Gastroesophageal sphincter (tissue), 4 donors: Measurements from ENCODE around the gene SUDS3. TPM values are rescaled to one million over a fixed set of nuclear protein-coding genes. Genes with fewer than 3 reads are reported as not detected.
"Not testable (repeated sequence)": the region's sequence is repeated elsewhere in the genome, so short reads cannot be mapped to it uniquely, and the experiment has no call there.

ENCODE experiments used
- ATAC-seq: fragments of 150-250 bp; one replicate; pipeline ENCODE4 v1.9.1; 2016; ENCODE audit warnings: mild to moderate bottlenecking, moderate library complexity
- H3K27ac ChIP-seq, 4 donors: fragments of 200-600 bp; sonication (generic) in 3 of 4; 1 replicate in 3 of 4; 2 replicates in 1 of 4; pipeline ENCODE4 v1.5.1; 2016 to 2019
- H3K27me3 ChIP-seq: fragments of 200-600 bp; sonication (generic); one replicate; pipeline ENCODE4 v1.5.1; 2019
- H3K36me3 ChIP-seq, 2 donors: fragments of 200-600 bp; sonication (generic); one replicate each; pipeline ENCODE4 v1.5.1; 2019; ENCODE audit warnings: control low read depth in 1 of 2
- H3K4me1 ChIP-seq, 3 donors: fragments of 200-600 bp; sonication (generic); 1 replicate in 2 of 3; 2 replicates in 1 of 3; pipeline ENCODE4 v1.5.1; 2016 to 2019; ENCODE audit warnings: control low read depth in 2 of 3
- H3K4me3 ChIP-seq, 2 donors: fragments of 200-600 bp; sonication (generic); one replicate each; pipeline ENCODE4 v1.5.1; 2019; ENCODE audit warnings: mild to moderate bottlenecking in 1 of 2, moderate library complexity in 1 of 2
- H3K9me3 ChIP-seq, 3 donors: fragments of 200-600 bp; sonication (generic); one replicate each; pipeline ENCODE4 v1.5.1; 2017 to 2019; ENCODE audit warnings: control low read depth in 2 of 3
- CTCF ChIP-seq, 4 experiments: fragments of 200-600 bp in 2 of 4; fragments of 450-650 bp in 2 of 4; sonication (generic) in 1 of 4; IDR thresholded peaks; one replicate each; pipeline ENCODE4 v1.5.1; 2017 to 2019; ENCODE audit warnings: antibody characterized with exemption in 4 of 4, mild to moderate bottlenecking in 2 of 4, moderate library complexity in 2 of 4
- EP300 ChIP-seq: sonication (generic); formaldehyde crosslinking; IDR thresholded peaks from one replicate; pipeline ENCODE4 v1.6.1; 2017; ENCODE audit warnings: antibody characterized with exemption, mild to moderate bottlenecking
- POLR2A ChIP-seq, 2 donors: fragments of 450-650 bp; IDR thresholded peaks; one replicate each; pipeline ENCODE4 v1.6.1; 2017; ENCODE audit warnings: antibody characterized with exemption in 2 of 2, mild to moderate bottlenecking in 2 of 2, moderate library complexity in 1 of 2
- POLR2AphosphoS5 ChIP-seq: sonication (generic); formaldehyde crosslinking; IDR thresholded peaks from one replicate; pipeline ENCODE4 v1.6.1; 2017; ENCODE audit warnings: antibody characterized with exemption
- WGBS, 2 donors: methylation state at CpG; one replicate each; pipeline ENCODE4 v1.1.5; 2018; ENCODE audit warnings: low coverage in 1 of 2; 5-methylcytosine and 5-hydroxymethylcytosine counted together
- total RNA-seq, 4 donors: library from RNA; depleted of rRNA; stranded (reverse); fragments of >200 nt; gene quantifications; one replicate each; pipeline ENCODE4 v1.1.0, GENCODE V29; 2016

SUDS3 gene
- total RNA-seq, 4 donors from 2014 or later: 57.2 to 65.5 (median 61.5) TPM

- Histone ChIP-seq H3K27ac (peak overlapping the region in 2 of 4 donors; percentile 57 to 69), H3K9me3 (no peaks in the 10 kb centered on the region), H3K4me3 (no peak overlapping the region), H3K27me3 (no peaks in the 10 kb centered on the region), H3K4me1 (peaks cover 0 to 35% (median 0%) of the 10 kb centered on the region in 3 donors), H3K36me3 (peaks cover 0 to 96% of the 10 kb centered on the region in 2 donors)
- TF ChIP-seq EP300 (no peak), CTCF (IDR thresholded peaks at IDR 0.05) (no peak), POLR2AphosphoS5 (no peak), POLR2A (IDR thresholded peaks at IDR 0.05) (no peak)
- WGBS, 2 donors: 88 to 95% methylated on average over 4 to 5 of the region's 5 CpGs
- no peak for ATAC-seq
These were observed 22.6 kb downstream of the SUDS3 start for GRCh38 chr12:118398940-118399339.

GRCh38 chr12:118402251-118402650 lies 25.9 kb downstream of the SUDS3 start:
- Histone ChIP-seq H3K36me3 (peaks cover 0 to 92% of the 10 kb centered on the region in 2 donors), H3K27ac (no peak overlapping the region)
- 28 to 55% methylated on average over 4 to 6 of the region's 6 CpGs for WGBS, 2 donors

GRCh38 chr12:118404876-118405521 lies 28.6 kb downstream of the SUDS3 start:
- Histone ChIP-seq H3K27me3 (no peaks in the 10 kb centered on the region), H3K27ac (peak overlapping the region in 2 of 4 donors; percentile 22 to 52), H3K36me3 (peaks cover 0 to 87% of the 10 kb centered on the region in 2 donors), H3K4me1 (peaks cover 0 to 53% (median 0%) of the 10 kb centered on the region in 3 donors), H3K4me3 (no peak overlapping the region), H3K9me3 (no peaks in the 10 kb centered on the region)
- no peak for TF ChIP-seq POLR2A (IDR thresholded peaks at IDR 0.05)
- TF ChIP-seq CTCF (IDR thresholded peaks at IDR 0.05): peak; percentile 57 to 89 (median 77)
- no peak for TF ChIP-seq POLR2AphosphoS5
- no peak for TF ChIP-seq EP300
- WGBS, 2 donors: 33 to 39% methylated on average over 4 of the region's 4 CpGs
- no peak for ATAC-seq

More at GRCh38 chr12:118402251-118402650, 25.9 kb downstream of the SUDS3 start:
- no peaks in the 10 kb centered on the region for H3K9me3 ChIP-seq
- H3K4me3 ChIP-seq: no peak overlapping the region
- ATAC-seq: peak; percentile 36
- peaks cover 0 to 57% (median 0%) of the 10 kb centered on the region in 3 donors for H3K4me1 ChIP-seq
- no peak for TF ChIP-seq EP300
- TF ChIP-seq POLR2A (IDR thresholded peaks at IDR 0.05): no peak
- no peaks in the 10 kb centered on the region for H3K27me3 ChIP-seq

- peaks cover 0 to 84% of the 10 kb centered on the region in 2 donors for H3K36me3 ChIP-seq
- H3K4me1 ChIP-seq: peaks cover 0 to 49% (median 0%) of the 10 kb centered on the region in 3 donors
- WGBS, 2 donors: 61 to 84% methylated on average over 5 to 7 of the region's 8 CpGs
- not testable (repeated sequence) for ATAC-seq, H3K9me3 ChIP-seq, H3K4me3 ChIP-seq, H3K27me3 ChIP-seq
- H3K27ac ChIP-seq: peak overlapping the region in 2 of 4 donors; percentile 27 to 33
These were observed 31.9 kb downstream of the SUDS3 start for GRCh38 chr12:118408241-118408640.

- ATAC-seq: no peak
- Histone ChIP-seq H3K9me3 (no peaks in the 10 kb centered on the region), H3K4me3 (no peak overlapping the region), H3K36me3 (peaks cover 0 to 84% of the 10 kb centered on the region in 2 donors), H3K4me1 (peaks cover 0 to 45% (median 0%) of the 10 kb centered on the region in 3 donors), H3K27me3 (no peaks in the 10 kb centered on the region), H3K27ac (no peak overlapping the region)
- TF ChIP-seq POLR2A (IDR thresholded peaks at IDR 0.05) (no peak), CTCF (IDR thresholded peaks at IDR 0.05) (no peak), POLR2AphosphoS5 (no peak), EP300 (no peak)
- WGBS, 2 donors: 79 to 83% methylated on average over 1 to 2 of the region's 2 CpGs
These were observed 33.5 kb downstream of the SUDS3 start for GRCh38 chr12:118409834-118410233.

- Histone ChIP-seq H3K36me3 (peaks cover 0 to 55% of the 10 kb centered on the region in 2 donors), H3K4me3 (no peak overlapping the region), H3K9me3 (no peaks in the 10 kb centered on the region), H3K27me3 (no peaks in the 10 kb centered on the region), H3K4me1 (no peaks in the 10 kb centered on the region), H3K27ac (no peak overlapping the region)
- TF ChIP-seq EP300: no peak
- no peak for TF ChIP-seq POLR2A (IDR thresholded peaks at IDR 0.05)
- TF ChIP-seq CTCF (IDR thresholded peaks at IDR 0.05): no peak
- no peak for TF ChIP-seq POLR2AphosphoS5
- ATAC-seq: no peak
- 97% methylated on average over 3 of the region's 3 CpGs; no CpG with 5 or more reads in 1 of the 2 donors for WGBS, 2 donors
These were observed 41.6 kb downstream of the SUDS3 start for GRCh38 chr12:118417942-118418341.
